HG02798 (cell line): ENCODE measurements around the gene TXNRD2.

Experiments used
- ATAC-seq: cut with Tn5 transposase; IDR thresholded peaks from one replicate; pipeline ENCODE4 v1.9.1; 2021; ENCODE audit warnings: mild to moderate bottlenecking; ENCODE audit not compliant: unreplicated experiment, poor library complexity

TXNRD2 gene

GRCh38 chr22:19879992-19880785 is 61.4 kb downstream of the TXNRD2 start:
- no peak for ATAC-seq

- no peak for ATAC-seq
These were observed 62.0 kb downstream of the TXNRD2 start for GRCh38 chr22:19879643-19879991.

DNA sequence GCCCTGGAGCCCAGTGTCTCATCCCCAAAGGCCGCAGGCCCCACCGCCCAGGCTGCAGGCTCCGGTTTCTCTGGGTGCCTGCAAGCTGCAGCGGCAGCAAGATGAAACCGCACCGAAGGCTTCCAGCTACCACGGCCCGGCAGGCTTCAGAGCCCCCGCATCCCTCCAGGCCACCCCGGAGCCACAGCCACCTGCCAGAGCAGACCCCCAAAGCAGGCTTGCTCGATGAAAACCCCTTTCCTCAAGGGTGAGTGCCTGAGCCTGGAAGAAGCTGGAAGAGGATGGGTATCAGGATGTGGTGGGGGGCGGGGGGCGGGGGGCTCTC is 62.4 kb downstream of the TXNRD2 start:
- no peak for ATAC-seq

GRCh38 chr22:19878461-19879245 is 63.0 kb downstream of the TXNRD2 start:
- no peak for ATAC-seq

GRCh38 chr22:19877626-19878339 is 63.8 kb downstream of the TXNRD2 start:
- ATAC-seq = no peak

DNA sequence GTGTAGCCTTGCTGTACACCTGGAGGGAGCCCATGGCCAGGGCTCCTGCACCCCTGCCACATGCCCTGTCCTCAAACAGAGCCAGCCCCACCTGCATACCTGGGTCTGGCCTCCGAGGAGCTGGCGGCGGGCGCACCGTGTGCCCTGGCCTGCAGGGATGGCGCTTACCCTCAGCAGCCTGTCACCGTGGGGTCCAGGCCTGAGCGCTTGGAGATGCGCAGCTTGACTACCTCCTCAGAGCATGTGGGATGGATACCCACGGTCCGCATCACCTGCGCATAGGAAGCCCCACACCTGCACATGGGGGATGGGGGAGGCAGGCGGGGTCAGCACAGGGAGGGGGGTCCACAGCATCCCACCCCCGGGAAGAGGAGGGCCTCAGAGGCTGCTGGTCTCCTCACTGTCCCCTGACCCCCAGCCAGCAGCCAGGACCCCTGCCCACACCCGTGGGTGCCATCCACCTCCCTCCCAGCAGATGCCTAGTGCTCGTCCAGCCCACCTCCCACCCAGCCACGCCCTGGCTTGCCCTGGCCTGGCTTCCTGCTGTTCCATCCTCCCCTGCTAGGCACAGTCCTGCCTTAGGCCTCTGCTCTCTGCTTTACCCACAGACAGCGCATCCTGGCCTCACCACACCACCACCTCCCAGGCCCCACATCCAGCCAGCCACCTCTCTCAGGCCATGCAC is 64.5 kb downstream of the TXNRD2 start:
- ATAC-seq = no peak

DNA sequence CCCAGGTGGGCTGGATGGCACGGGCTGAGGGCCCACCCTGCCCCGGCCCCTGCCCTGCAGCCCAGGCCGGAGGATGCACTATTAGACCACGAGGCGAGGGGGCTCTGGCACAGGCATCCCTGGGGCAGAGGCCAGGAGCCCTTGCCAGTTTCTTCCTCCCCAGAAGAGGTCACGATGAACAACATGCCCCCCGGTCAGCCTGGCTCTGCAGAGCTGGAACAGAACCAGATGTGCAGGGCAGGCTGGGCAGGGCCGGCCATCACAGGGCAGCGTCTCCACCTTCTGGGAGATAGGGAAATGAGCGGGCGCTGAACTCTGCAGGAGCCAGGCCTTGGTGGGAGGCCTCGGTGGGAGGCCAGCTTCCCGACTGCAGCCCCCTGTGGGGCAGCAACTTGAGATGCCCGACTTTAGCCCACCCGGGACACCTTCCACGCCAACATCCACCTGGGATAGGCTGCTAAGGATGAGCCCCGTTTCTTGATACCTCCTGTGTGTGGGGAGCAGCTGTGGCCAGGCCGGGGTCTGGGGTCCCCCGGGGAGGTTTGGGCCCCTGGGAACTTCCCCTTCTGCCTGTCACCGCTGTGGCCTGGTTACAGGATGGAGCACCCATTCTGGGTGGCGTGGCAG is 65.2 kb downstream of the TXNRD2 start:
- ATAC-seq = no peak

- no peak for ATAC-seq
These were observed 65.9 kb downstream of the TXNRD2 start for GRCh38 chr22:19875531-19876313.

GRCh38 chr22:19875061-19875530 is 66.5 kb downstream of the TXNRD2 start:
- ATAC-seq = no peak

DNA sequence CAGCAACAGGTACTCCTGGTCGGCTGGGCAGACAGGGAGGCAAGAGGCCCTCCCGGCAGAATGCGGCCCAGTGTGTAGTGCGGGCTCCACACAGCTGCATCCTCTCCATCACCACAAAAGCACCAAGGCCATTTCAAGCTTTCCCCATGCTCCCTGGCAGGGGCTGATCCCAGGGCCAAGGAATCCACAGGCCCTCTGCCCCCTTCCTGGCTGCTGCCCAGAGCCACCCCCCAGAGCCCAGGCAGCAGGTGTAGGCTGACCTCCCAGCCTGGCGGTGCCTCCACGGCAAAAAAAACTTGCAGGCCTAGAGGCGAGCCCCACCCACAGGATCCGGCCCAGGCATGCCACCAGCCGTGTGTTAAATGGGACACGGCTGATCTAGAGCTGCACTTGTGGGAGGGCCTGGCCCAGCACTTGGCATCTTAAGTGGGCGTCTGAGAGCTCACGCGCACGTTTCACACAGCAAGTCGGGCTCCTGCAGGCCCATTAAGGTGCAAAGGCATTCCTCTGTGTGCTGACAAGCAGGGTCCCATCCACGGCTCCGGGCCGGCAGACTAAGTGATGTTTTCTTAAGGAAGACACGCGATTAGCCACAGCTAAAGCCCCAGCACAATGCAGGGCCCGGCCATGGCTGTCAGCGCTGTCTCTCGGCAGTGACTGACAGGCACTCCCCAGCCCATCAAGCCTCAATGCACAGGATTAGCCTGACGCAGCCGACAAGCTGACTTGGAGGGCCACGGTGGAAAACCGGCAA is 67.1 kb downstream of the TXNRD2 start:
- ATAC-seq = no peak

GRCh38 chr22:19873960-19874306 is 67.7 kb downstream of the TXNRD2 start:
- no peak for ATAC-seq

DNA sequence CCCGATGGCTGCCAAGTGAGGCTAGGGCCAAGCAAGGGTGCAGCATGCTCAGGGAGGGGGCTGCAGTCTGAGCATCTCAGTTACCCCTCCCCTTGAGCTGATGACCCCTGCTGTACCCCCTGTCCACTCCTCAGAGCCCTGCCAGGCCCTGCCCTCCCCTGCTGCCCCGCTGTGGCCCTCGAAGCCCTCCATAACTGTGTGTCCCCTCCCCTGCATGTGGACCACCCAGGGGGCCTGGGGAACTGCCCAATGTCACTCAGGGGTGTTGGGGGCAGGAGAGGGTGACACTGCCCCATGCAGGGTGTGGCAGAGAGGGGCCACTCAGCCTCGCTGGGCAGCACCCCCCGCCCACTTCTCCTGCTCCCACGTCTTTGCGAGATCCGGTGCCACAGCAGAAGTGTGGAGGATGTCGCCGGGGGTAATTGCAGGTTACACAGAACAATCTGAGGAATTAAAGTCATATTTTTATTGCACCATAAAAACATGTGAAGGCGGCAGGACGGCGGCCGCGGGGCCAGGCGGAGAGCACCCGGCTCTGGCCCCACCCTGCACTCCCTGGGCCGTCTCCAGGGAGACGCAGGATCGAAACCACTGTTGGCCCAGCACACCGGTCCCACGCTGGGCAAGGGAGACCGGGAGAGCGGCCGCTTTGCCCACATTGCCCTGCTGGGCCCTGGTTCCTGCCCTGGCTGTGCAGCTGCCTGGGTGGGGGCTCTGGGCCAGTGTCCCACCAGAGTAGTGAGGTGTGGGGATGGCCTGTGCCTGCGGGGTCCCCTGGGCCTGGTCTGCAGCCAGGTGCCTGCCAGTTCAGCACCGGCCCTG is 68.3 kb downstream of the TXNRD2 start:
- no peak for ATAC-seq

DNA sequence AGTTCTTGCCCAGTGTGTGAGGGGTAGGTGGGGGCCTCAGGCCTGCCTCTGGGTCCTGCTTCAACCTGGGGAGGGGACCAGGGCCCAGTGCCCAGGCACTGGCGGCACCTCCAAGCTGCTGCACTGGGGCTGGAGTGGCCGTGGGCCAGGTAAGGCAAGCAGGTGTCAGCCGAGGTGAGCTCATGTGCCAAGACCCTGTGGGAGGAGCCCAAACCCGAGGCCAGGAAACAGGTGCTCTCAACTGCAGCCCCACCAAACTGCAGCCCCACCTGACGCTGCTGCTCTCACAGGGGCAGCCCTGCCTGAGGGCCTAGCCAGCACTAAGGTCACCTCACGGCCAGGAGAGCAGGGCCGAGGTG is 68.9 kb downstream of the TXNRD2 start:
- ATAC-seq = no peak

GRCh38 chr22:19871845-19872778 is 69.5 kb downstream of the TXNRD2 start:
- ATAC-seq = no peak

DNA sequence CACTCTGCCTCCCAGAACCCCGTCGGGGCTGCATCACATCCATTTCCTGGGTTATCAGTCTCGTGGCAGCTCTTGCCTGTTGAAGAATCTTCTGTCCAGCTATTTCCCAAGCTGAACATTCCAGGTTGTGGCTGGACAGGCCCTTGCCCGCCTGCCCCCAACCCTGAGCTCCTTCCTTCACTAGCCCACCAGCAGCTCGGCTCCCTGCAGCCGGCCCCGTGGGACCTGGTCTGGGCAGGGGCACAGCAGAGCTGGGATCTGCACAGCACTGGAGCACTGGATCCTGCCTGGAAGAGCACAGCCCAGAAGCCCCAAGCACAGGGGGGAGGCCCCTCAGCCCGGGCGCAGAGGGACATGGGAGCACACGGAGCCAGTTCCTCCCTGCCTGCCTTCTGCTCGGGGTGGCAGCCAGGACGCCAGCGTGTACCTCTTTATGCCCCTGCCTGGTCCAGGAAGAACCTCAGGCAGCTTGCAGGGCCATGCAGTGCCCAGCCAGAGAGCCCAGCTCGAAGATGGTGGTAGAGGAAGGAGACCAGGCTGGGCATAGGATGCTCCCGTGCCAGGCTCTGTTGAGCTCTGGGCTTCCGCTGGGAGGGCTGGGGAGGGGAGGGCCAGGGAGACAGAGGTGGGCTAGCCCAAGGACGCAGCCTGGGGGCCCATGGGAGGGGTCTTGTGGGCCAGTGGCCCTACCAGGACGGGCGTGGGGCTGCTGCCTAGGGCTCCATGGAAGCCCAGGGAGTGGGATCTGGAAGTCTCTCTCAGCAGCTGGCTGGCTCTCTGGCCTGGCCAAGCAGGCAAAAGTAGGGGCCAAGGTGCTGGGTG is 70.4 kb downstream of the TXNRD2 start:
- ATAC-seq = no peak
